Trophoblast cell (in vitro differentiated cells and primary cell): ENCODE data around the gene ZG16.

Experiments used
- DNase-seq, 2 donors: peaks; one replicate each; pipeline ENCODE4 v3.0.0-alpha.2; 2016
- H2AFZ ChIP-seq: 2 replicates; pipeline ENCODE4 v1.6.1; 2013; ENCODE audit warnings: low read length, moderate library complexity, mild to moderate bottlenecking; ENCODE audit not compliant: insufficient read depth, poor library complexity
- H2AK5ac ChIP-seq: 2 replicates; pipeline ENCODE4 v1.6.1; 2013; ENCODE audit warnings: mild to moderate bottlenecking, low read length
- H2BK120ac ChIP-seq: 2 replicates; pipeline ENCODE4 v1.6.1; 2013; ENCODE audit warnings: low read length, mild to moderate bottlenecking, moderate library complexity; ENCODE audit not compliant: insufficient read depth, poor library complexity
- H2BK12ac ChIP-seq: 2 replicates; pipeline ENCODE4 v1.6.1; 2013; ENCODE audit warnings: mild to moderate bottlenecking, low read length, moderate library complexity
- H2BK5ac ChIP-seq: 2 replicates; pipeline ENCODE4 v1.6.1; 2013; ENCODE audit warnings: low read length, low read depth, moderate library complexity, mild to moderate bottlenecking; ENCODE audit not compliant: poor library complexity
- H3K14ac ChIP-seq: 2 replicates; pipeline ENCODE4 v1.6.1; 2013; ENCODE audit warnings: mild to moderate bottlenecking, low read length
- H3K18ac ChIP-seq: 2 replicates; pipeline ENCODE4 v1.6.1; 2013; ENCODE audit warnings: mild to moderate bottlenecking, low read length
- H3K23ac ChIP-seq: 2 replicates; pipeline ENCODE4 v1.6.1; 2013; ENCODE audit warnings: low read length
- H3K27ac ChIP-seq: 2 replicates; pipeline ENCODE4 v1.5.1; 2013; ENCODE audit warnings: low read depth, mild to moderate bottlenecking, inconsistent platforms, low read length, moderate library complexity
- H3K27me3 ChIP-seq: 2 replicates; pipeline ENCODE4 v1.6.1; 2013; ENCODE audit warnings: inconsistent platforms, mild to moderate bottlenecking, low read length, moderate library complexity; ENCODE audit not compliant: insufficient read depth
- H3K36me3 ChIP-seq, 2 experiments: 1 replicate in 1 of 2; 2 replicates in 1 of 2; pipeline ENCODE4 v1.6.1; 2013; ENCODE audit warnings: low read length in 2 of 2, mild to moderate bottlenecking in 2 of 2, moderate library complexity in 1 of 2; ENCODE audit not compliant: insufficient read depth in 2 of 2, control insufficient read depth in 1 of 2
- H3K4ac ChIP-seq: 2 replicates; pipeline ENCODE4 v1.6.1; 2013; ENCODE audit warnings: low read depth, mild to moderate bottlenecking, low read length, moderate library complexity
- H3K4me1 ChIP-seq, 2 experiments: 1 replicate in 1 of 2; 2 replicates in 1 of 2; pipeline ENCODE4 v1.6.1; 2013; ENCODE audit warnings: low read length in 2 of 2, mild to moderate bottlenecking in 2 of 2, moderate library complexity in 1 of 2; ENCODE audit not compliant: insufficient read depth in 2 of 2, control insufficient read depth in 1 of 2
- H3K4me2 ChIP-seq: 2 replicates; pipeline ENCODE4 v1.6.1; 2013; ENCODE audit warnings: inconsistent platforms, mild to moderate bottlenecking, low read length, moderate library complexity
- H3K4me3 ChIP-seq: 2 replicates; pipeline ENCODE4 v1.5.1; 2013; ENCODE audit warnings: mild to moderate bottlenecking, low read depth, low read length, inconsistent platforms
- H3K79me1 ChIP-seq: one replicate; pipeline ENCODE4 v1.6.1; 2013; ENCODE audit warnings: low read length
- H3K79me2 ChIP-seq: 2 replicates; pipeline ENCODE4 v1.6.1; 2013; ENCODE audit warnings: low read length, mild to moderate bottlenecking; ENCODE audit not compliant: control insufficient read depth, insufficient read depth, poor library complexity
- H3K9ac ChIP-seq: 2 replicates; pipeline ENCODE4 v1.6.1; 2013; ENCODE audit warnings: mild to moderate bottlenecking, low read length
- H3K9me3 ChIP-seq: 2 replicates; pipeline ENCODE4 v1.6.1; 2013; ENCODE audit warnings: low read depth, mild to moderate bottlenecking, control low read depth, inconsistent platforms, low read length; ENCODE audit not compliant: insufficient read depth
- H4K12ac ChIP-seq: 2 replicates; pipeline ENCODE4 v1.6.1; 2013; ENCODE audit warnings: low read depth, mild to moderate bottlenecking, low read length, moderate library complexity
- H4K8ac ChIP-seq: 2 replicates; pipeline ENCODE4 v1.6.1; 2013; ENCODE audit warnings: low read depth, mild to moderate bottlenecking, low read length, moderate library complexity
- H4K91ac ChIP-seq: one replicate; pipeline ENCODE4 v1.6.1; 2013; ENCODE audit warnings: low read depth, mild to moderate bottlenecking, low read length, moderate library complexity
- WGBS: extraction: QIAGEN DNeasy Blood & Tissue Kit; methylation state at CpG from one replicate; pipeline ENCODE4 v1.1.7; 2013; ENCODE audit warnings: missing lambda C conversion rate; ENCODE audit not compliant: insufficient read length, insufficient coverage; ENCODE audit errors: extremely low coverage; 5-methylcytosine and 5-hydroxymethylcytosine counted together

ZG16 gene

GRCh38 chr16:29815032-29815721 lies 37.1 kb downstream of the ZG16 start:
- Histone ChIP-seq H3K27ac (no peak overlapping the region), H3K4me3 (peak overlapping the region; percentile 44), H3K79me1 (peaks cover 23% of the 10 kb centered on the region), H3K4me1 (peaks cover 9 to 32% of the 10 kb centered on the region in 2 experiments), H2AK5ac (peak overlapping the region; percentile 42), H2BK120ac (no peak overlapping the region), H3K23ac (no peak overlapping the region), H4K8ac (peak overlapping the region; percentile 57), H3K27me3 (no peaks in the 10 kb centered on the region), H2AFZ (peak overlapping the region; percentile 53), H2BK5ac (no peak overlapping the region), H3K36me3 (peaks cover 14 to 16% of the 10 kb centered on the region in 2 experiments), H2BK12ac (peak overlapping the region; percentile 9), H3K4me2 (peak overlapping the region; percentile 62), H3K9me3 (no peaks in the 10 kb centered on the region), H3K79me2 (peaks cover 9% of the 10 kb centered on the region), H3K4ac (no peak overlapping the region), H3K18ac (no peak overlapping the region), H4K12ac (peak overlapping the region; percentile 17), H4K91ac (peak overlapping the region; percentile 28), H3K9ac (no peak overlapping the region), H3K14ac (peak overlapping the region; percentile 54)
- no CpG with 5 or more reads among the region's 39 CpGs for WGBS
- DNase-seq, result peak in 1 of 2 donors; percentile 17

- Histone ChIP-seq H3K79me2 (peaks cover 9% of the 10 kb centered on the region), H3K4me1 (peaks cover 4 to 26% of the 10 kb centered on the region in 2 experiments), H2AK5ac (peak within 1 kb of the TSS; percentile 42), H2AFZ (peak within 1 kb of the TSS; percentile 82), H4K8ac (peak within 1 kb of the TSS; percentile 97), H3K9ac (peak within 1 kb of the TSS; percentile 94), H2BK120ac (peak within 1 kb of the TSS; percentile 81), H3K9me3 (no peaks in the 10 kb centered on the region), H3K23ac (no peak within 1 kb of the TSS), H4K91ac (peak within 1 kb of the TSS; percentile 84), H3K4me2 (peak within 1 kb of the TSS; percentile 96), H3K79me1 (peaks cover 23% of the 10 kb centered on the region), H3K4me3 (peak within 1 kb of the TSS; percentile 78), H3K4ac (peak within 1 kb of the TSS; percentile 50), H2BK12ac (peak within 1 kb of the TSS; percentile 9), H3K18ac (peak within 1 kb of the TSS; percentile 93), H3K27me3 (no peaks in the 10 kb centered on the region), H3K27ac (peak within 1 kb of the TSS; percentile 79), H4K12ac (peak within 1 kb of the TSS; percentile 89), H3K14ac (peak within 1 kb of the TSS; percentile 72), H3K36me3 (peaks cover 11 to 13% of the 10 kb centered on the region in 2 experiments), H2BK5ac (peak within 1 kb of the TSS; percentile 90)
- no CpG with 5 or more reads among the region's 70 CpGs for WGBS
- DNase-seq, result peak; percentile 100
Observed at GRCh38 chr16:29815793-29816693, 38.0 kb downstream of the ZG16 start, which contains the start of gene PAGR1. Gene PAGR1 (plus strand): TSS chr16:29816152. CDS start chr16:29816526, 374 bp downstream.

GRCh38 chr16:29816694-29817441 lies 38.8 kb downstream of the ZG16 start:
- H3K14ac ChIP-seq, result peak overlapping the region; percentile 72
- peaks cover 4 to 20% of the 10 kb centered on the region in 2 experiments for H3K4me1 ChIP-seq
- peak overlapping the region; percentile 84 for H4K91ac ChIP-seq
- no peak overlapping the region for H3K23ac ChIP-seq
- no peaks in the 10 kb centered on the region for H3K27me3 ChIP-seq
- no peak overlapping the region for H2BK12ac ChIP-seq
- peak overlapping the region; percentile 8 for H2AK5ac ChIP-seq
- peak overlapping the region; percentile 94 for H3K9ac ChIP-seq
- H3K4me3 ChIP-seq, result peak overlapping the region; percentile 78
- WGBS, result no CpG with 5 or more reads among the region's 37 CpGs
- H4K8ac ChIP-seq, result peak overlapping the region; percentile 97
- H4K12ac ChIP-seq, result peak overlapping the region; percentile 89
- peak overlapping the region; percentile 79 for H3K27ac ChIP-seq
- peaks cover 11 to 13% of the 10 kb centered on the region in 2 experiments for H3K36me3 ChIP-seq
- peak overlapping the region; percentile 90 for H2BK5ac ChIP-seq
- H3K4me2 ChIP-seq, result peak overlapping the region; percentile 96
- peak overlapping the region; percentile 82 for H2AFZ ChIP-seq
- H3K4ac ChIP-seq, result peak overlapping the region; percentile 50
- H3K79me1 ChIP-seq, result peaks cover 17% of the 10 kb centered on the region
- H3K9me3 ChIP-seq, result no peaks in the 10 kb centered on the region
- DNase-seq, result peak; percentile 45 to 70
- peak overlapping the region; percentile 61 for H2BK120ac ChIP-seq
- peaks cover 9% of the 10 kb centered on the region for H3K79me2 ChIP-seq
- peak overlapping the region; percentile 71 for H3K18ac ChIP-seq

GRCh38 chr16:29818082-29818481 lies 40.0 kb downstream of the ZG16 start:
- Histone ChIP-seq H3K4me1 (peaks cover 3 to 10% of the 10 kb centered on the region in 2 experiments), H2AFZ (no peak overlapping the region), H4K12ac (no peak overlapping the region), H3K18ac (no peak overlapping the region), H2BK5ac (no peak overlapping the region), H3K4ac (no peak overlapping the region), H3K27me3 (no peaks in the 10 kb centered on the region), H2BK120ac (no peak overlapping the region), H3K4me3 (no peak overlapping the region), H3K36me3 (peaks cover 11 to 13% of the 10 kb centered on the region in 2 experiments), H4K8ac (no peak overlapping the region), H3K9ac (no peak overlapping the region), H3K9me3 (no peaks in the 10 kb centered on the region), H2AK5ac (no peak overlapping the region), H3K14ac (no peak overlapping the region), H3K23ac (no peak overlapping the region), H3K4me2 (no peak overlapping the region), H3K79me1 (peaks cover 15% of the 10 kb centered on the region), H3K79me2 (peaks cover 9% of the 10 kb centered on the region), H4K91ac (no peak overlapping the region), H2BK12ac (no peak overlapping the region), H3K27ac (no peak overlapping the region)
- no peak for DNase-seq
- no CpG with 5 or more reads among the region's 4 CpGs for WGBS
